SKM-1 treated with dmso at 0.1 percent for 144 hours (cell line): Measurements from ENCODE around the gene PDE6D.
"Not testable (repeated sequence)": the region's sequence is repeated elsewhere in the genome, so short reads cannot be mapped to it uniquely, and the experiment has no call there.

Source experiments
- DNase-seq: peaks from one replicate; lab custom pipeline; 2025; ENCODE audit not compliant: unreplicated experiment; lab: John Stamatoyannopoulos, UW

Gene PDE6D

GRCh38 chr2:231780123-231780908 lies 766 bp downstream of the PDE6D start:
- peak; percentile 3 for DNase-seq

- no peak for DNase-seq
These were observed 11.6 kb downstream of the PDE6D start for GRCh38 chr2:231769170-231770136.

GRCh38 chr2:231765496-231765929 lies 15.6 kb downstream of the PDE6D start:
- DNase-seq, result no peak

GRCh38 chr2:231764760-231765159 lies 16.3 kb downstream of the PDE6D start:
- DNase-seq, result no peak

- no peak for DNase-seq
These were observed 17.0 kb downstream of the PDE6D start for GRCh38 chr2:231764124-231764523.

GRCh38 chr2:231761735-231762134 lies 19.3 kb downstream of the PDE6D start:
- DNase-seq, result no peak

- DNase-seq, result no peak
These were observed 29.0 kb downstream of the PDE6D start for GRCh38 chr2:231752061-231752460.

- no peak for DNase-seq
These were observed 29.9 kb downstream of the PDE6D start for GRCh38 chr2:231751042-231751815.

- DNase-seq, result not testable (repeated sequence)
These were observed 32.1 kb downstream of the PDE6D start for GRCh38 chr2:231749016-231749415.

- not testable (repeated sequence) for DNase-seq
These were observed 32.8 kb downstream of the PDE6D start for GRCh38 chr2:231748153-231748896.

GRCh38 chr2:231745303-231746038 lies 35.6 kb downstream of the PDE6D start:
- DNase-seq, result no peak

GRCh38 chr2:231743376-231744116 lies 37.5 kb downstream of the PDE6D start:
- DNase-seq, result no peak

GRCh38 chr2:231737761-231738160 lies 43.3 kb downstream of the PDE6D start:
- no peak for DNase-seq

- no peak for DNase-seq
These were observed 48.5 kb downstream of the PDE6D start for GRCh38 chr2:231732604-231733003.

- no peak for DNase-seq
These were observed 53.5 kb downstream of the PDE6D start for GRCh38 chr2:231727621-231728020.

- no peak for DNase-seq
These were observed 54.8 kb downstream of the PDE6D start for GRCh38 chr2:231726276-231726675.

- no peak for DNase-seq
These were observed 55.6 kb downstream of the PDE6D start for GRCh38 chr2:231725476-231725875.

GRCh38 chr2:231722721-231723307 lies 58.3 kb downstream of the PDE6D start:
- DNase-seq, result no peak
